Measurements from ENCODE around the gene FLRT1.
"Not testable (repeated sequence)": the region's sequence is repeated elsewhere in the genome, so short reads cannot be mapped to it uniquely, and the experiment has no call there.

The FLRT1 gene

DNA sequence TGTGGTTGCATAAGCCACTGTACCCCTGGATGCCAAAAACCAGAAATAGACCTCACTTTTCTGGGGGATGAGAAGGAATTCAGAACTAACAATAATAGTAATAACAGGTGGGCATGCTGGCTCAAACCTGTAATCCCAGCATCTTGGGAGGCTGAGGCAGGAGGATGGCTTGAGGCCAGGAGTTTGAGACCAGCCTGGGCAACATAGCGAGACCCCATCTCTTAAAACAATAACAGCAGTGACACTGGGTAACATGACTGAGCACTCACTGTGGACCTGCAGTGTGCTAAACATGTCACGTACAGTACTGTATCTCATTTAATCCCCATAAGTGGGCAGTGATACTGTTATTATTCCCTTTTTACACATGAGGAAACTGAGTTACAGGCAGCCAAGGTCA, 10.0 kb downstream of the FLRT1 start:
- no peak for DNase-seq (ENCODE audit: low read depth in 3 of 3)

DNA sequence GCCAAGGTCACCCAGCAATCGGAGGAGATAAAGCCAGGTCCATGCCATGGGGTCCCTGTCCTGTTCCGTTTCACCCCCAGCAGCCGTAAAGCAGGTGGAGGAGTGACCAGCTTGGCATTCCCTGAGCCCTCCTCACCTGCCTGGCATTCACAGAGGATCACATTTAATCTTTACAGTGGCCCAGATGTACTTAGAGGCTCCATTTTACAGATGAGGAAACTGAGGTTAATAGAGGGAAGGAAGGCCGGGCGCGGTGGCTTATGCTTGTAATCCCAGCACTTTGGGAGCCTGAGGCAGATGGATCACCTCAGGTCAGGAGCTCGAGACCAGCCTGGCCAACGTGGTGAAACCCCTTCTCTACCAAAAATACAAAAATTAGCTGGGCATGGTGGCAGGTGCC, 11.6 kb downstream of the FLRT1 start:
- not testable (repeated sequence) for DNase-seq (ENCODE audit: low read depth in 3 of 3)

DNA sequence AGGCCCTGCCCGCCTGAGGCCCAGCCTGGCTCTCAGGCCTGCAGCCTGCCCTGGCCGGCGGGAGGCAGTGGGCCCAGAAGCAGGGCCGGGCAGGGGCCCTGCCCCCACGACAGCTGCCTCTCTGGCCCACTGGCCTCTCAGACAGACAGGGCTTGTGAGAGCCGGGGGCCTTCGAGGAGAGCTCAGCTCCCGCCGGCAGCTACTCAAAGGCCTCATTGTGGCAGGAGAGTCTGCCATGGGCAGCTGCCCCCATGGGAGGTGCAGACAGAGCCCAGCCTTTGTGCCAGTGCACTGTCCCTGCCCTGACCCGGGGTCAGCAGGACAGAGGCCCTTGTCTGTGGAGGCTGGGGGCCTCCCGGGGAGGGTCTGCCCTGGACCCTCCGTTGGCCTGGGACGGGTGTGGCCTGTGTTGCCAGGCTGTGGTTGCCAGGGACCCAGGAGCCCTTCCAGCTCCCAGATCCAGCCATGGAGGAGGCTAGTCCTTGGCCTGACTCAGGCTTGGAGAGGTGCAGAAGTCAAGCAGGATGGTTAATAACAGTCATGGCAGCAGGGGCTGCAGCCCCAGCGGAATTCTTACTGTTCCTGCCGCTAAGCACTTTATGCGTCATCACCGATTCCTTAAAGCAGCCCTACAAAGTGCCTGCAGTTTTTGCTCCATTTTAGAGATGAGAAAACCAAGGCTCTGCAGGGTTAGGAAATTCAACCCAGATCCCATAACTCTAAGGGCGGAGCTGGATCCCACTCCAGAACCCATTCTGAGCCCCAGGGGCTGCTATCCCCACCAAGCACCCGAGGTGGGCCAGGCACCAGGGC, 12.5 kb downstream of the FLRT1 start:
- DNase-seq (ENCODE audit: low read depth in 3 of 3): no peak

DNA sequence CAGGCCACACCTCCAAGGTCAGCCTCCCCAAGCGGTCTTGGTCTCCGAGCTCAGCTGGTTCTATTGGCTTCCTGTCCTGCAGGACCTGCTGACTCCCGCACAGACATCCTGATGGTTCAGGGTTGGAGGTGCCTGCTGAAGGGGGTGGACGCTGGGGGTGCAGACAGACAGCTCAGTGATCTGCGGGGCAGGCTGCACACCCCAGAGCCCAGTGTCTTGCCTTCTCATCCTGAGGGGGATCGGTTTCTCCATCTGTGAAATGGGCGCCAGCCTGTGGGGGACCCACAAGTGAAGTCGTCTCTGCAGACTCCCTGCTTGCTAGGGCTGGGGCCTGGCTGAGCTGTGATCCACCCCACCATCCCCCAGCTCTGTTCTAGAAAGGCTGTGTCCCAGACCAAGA, 13.8 kb downstream of the FLRT1 start:
- DNase-seq (ENCODE audit: low read depth in 3 of 3): no peak

DNA sequence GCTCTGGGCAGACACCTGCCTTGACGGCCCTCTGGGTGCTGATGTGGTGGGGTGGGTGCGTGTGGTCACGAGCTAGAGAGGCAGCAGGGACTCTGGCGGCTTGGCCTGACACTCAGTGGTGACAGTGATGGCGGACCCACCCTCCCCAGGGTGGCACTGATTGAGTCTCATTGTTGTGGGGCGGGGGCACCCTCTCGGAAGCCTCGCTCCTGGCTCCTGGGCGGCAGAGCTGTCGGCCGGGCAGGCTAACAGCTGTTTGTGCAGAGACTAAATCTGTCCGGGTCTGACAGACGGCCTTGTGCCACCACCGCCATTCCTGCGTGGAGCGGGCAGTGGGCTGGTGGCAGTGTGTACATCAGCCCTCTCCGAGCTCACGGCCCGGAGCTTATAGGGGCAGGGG, 15.6 kb downstream of the FLRT1 start:
- DNase-seq (ENCODE audit: low read depth in 3 of 3): no peak

DNA sequence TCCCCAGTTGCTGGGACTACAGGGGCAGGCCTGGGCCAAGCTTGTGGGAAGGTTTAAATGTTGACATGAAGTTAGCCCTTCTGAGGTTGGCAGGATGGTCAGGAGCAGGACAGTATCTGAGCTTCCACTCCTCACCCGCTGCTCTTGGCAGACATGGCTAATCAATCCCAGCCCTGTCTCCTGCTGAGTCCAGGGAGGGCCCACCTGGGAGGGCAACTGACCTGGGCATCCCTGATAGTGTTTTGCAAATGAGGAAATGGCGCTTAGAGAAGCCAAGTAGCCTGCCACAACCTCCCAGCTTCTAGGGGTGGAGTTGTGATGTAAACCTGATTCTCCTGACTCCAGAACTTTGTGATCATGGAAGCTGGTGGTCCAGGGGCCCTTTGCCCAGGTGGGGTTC, 16.7 kb downstream of the FLRT1 start:
- no peak for DNase-seq (ENCODE audit: low read depth in 3 of 3)

DNA sequence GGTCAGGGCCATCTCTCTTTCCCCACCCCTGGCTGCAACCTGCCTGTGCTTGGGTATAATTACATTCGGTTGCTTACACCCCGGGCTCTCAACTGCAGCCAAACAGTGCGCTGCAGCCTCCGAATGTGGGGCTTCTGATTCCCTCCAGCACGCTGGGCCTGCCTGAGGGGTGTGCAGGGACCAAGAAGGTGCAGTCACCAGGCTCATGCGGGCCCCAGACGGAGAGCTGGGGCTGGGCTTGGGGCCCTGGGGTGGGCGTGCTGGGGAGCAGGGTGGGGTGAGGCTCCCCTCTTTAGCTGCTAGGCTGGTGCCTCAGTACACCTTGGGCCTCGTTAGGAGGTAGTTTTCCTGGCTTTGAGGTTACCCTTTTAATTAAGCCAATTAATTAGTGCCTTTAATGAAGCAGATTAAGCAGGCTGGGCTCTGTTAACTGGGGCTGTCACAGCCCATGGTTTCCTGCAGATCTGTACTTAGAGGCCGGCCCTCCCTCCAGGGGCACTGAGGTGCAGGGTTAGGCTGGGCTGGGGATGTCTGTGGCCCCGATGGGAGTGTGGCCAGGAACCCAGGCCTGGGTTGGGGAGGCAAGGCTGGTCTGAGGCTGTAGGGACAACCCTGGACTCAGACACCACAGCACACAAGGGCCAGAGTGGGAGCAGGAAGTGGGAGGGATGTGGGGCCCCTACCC, 17.3 kb downstream of the FLRT1 start:
- DNase-seq (ENCODE audit: low read depth in 3 of 3): no peak

DNA sequence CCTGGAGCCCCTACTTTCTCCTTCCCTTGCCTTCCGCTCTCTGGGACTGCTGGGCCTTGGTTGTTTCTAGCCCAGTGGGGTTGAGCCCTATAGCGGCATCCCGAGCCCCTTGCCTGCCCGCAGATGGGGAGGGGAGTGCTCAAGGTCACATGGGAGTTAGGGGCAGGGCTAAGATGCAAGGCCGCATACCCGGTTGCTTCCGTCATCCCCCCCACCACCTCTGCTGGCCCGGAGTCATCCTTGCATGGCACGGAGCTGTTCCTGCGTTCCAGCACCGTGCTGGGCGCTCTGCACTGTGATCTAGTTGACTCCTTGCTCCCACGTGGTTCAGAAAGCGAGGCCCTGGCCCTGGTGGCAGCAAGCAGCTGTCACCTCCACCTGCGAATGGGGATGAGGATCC, 18.0 kb downstream of the FLRT1 start:
- DNase-seq (ENCODE audit: low read depth in 3 of 3): no peak

DNA sequence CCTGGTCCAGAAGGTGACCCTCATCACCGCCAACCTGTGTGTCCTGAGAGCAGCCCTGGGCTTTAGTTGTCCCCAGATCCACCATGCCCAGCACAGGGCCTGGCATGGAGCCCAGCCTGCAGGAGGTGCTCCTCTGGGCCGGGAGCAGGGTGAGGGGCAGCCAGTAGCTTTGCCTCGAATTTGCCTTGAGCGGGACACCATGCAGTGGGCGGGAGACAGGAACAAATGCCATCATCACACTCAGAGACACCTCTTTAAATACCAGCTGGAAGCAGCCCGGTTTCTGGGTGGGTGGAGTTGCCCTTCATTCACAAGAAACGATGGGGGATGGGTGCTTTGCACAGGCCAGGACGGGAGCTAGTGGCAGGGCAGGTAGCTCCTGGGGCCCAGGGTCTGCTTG, 19.3 kb downstream of the FLRT1 start:
- DNase-seq (ENCODE audit: low read depth in 3 of 3): no peak

DNA sequence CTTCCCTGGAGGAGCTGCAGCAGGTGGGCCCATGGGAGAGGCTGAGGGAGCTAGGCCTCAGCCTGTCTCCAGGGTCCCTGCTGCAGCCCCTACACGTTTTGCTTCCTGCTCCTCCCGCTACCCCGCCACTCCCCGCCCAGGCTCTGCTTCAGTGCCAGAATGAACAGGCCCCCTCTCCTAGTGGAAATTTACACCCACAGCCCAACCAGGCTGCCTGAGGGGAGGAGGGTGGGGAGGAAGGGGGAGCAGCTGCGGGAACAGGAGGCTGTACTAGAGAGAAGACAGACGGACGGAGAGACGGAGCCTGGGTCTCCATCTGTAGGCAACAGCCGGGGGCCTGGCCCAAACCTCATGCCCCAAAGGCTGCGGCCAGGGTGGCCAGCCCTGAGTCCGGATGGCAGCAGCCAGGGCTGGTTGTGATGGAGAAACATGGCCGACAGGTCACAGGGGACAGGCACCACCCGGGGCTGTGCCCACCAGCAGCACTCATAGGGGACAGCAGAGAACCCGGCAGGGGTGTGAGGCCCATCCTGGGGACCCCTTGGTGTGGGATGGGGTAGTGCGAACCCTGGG, 20.6 kb downstream of the FLRT1 start:
- DNase-seq (ENCODE audit: low read depth in 3 of 3): no peak

DNA sequence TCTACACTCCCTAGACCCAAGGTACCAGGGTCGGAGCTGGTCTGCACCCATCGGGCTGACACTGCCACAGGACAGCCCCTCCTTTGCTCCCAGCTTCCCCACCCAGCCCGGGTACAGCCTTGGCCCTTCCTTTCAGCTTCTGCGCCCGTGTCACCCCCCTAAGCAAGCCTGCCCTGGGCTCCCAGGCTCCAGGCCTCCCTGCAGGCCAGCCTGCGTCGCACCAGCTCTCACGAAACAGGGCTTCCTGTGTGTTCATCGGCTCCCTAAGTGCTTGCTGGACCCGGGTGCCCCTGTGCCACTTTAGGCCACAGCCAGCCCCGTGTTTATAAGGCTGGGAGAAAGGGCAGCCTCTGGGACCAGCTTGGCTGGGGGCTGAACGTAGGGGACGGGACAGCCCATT, 21.1 kb downstream of the FLRT1 start:
- DNase-seq (ENCODE audit: low read depth in 3 of 3): no peak

DNA sequence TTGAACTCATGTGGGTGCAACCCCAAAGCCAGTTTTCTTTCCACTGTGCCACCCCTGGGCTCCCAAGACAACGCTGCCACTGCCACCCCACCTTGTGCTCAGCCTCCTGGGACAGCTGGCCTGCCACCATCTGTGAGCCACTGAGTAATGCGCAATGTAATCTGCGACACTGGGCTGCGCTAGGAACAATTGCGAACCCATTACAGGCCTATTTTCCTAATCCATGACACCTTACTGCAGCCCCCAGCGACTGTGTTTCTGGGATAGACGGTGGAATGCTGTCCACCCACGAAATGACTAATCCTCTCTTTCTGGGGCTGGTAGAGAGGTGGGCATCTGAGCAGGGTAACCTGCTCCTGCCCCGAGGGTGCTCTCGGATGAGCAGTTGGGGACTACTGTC, 22.2 kb downstream of the FLRT1 start:
- DNase-seq (ENCODE audit: low read depth in 3 of 3): no peak

DNA sequence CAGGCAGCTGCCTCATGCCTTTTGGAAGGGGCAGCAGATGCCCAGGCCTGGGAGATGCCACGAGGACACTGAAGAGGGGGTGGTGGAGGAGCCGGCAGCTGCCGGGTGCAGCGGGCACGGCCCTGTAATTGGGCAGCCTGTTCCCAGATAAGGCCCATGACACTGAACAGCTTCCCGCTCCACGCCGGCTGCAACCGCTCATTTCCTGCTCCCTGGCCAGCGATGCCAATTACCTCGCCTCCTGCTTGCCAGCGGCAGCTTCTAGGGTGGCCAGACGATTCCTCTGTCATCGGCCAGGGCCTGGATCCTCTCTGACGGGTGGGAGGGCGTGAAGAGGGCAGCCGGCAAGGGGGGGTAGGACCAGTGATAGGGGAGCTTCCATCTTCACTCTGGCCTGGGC, 22.8 kb downstream of the FLRT1 start:
- no peak for DNase-seq (ENCODE audit: low read depth in 3 of 3)

DNA sequence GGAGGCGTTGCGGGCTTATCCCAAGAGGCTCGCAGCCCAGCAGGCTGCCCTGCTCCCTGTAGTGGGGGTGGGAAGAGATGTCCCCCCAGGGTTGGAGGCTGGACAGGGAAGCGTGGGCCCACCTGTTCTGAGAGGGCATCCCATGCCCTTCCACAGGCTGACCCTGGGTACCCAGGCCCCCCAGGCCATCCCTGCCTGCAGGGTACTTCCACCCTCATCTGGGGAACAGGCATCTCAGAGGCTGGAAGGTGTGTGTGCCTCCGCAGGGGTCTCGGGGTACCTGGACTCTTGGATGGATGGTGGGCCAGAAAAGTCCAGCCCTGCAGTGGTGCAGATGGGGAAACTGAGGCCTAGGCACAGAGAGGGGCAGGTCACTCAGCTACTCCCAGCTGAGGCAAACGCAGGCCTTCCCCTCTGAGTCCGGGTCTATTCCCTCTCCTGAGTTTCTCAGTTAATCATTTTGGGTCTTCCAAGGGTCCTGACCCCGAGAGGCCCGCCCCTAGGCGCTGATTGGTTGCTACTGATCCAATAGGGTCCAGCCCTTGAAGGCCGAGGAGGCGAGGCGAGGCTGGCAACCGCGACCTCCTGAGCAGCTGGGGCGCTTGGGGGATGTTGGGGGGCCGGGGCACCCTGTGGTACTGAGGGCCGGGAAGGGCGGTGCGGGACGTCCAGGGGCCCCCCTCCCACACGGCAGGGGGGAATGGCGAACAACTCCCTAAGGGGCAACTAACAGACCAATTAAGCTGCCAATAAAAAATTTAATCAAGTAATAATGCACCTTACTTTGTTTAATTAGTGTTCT, 23.8 kb downstream of the FLRT1 start:
- no peak for DNase-seq (ENCODE audit: low read depth in 3 of 3)

DNA sequence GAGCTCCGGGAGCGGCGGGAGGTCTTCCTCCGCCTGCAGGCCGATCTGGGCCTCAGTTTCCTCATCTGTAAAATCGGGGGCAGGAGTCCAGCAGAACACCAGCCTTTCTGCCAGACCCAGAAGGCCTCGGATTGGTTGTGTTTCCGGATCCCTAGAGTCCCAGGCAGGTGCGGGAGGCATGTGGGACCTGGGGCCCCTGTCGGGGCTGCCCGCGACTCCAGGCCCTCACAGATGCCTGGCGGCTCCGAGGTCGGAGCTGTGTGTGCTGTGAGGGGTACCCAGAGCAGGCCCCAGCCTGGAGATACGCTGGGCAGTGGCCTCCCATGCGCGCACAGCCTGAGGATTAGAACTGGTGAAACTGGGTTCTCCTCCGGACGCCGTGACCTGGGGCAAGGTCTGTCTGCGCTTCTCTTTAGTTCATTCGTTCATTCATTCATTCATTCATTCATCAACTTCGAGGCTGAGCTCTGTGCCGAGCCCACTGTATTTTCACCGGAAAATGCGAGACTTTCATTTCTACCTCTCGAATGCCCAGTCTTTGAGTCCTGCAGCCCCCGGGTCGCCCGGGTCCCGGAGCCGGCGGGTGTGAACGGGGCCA, 24.6 kb downstream of the FLRT1 start:
- no peak for DNase-seq (ENCODE audit: low read depth in 3 of 3)

DNA sequence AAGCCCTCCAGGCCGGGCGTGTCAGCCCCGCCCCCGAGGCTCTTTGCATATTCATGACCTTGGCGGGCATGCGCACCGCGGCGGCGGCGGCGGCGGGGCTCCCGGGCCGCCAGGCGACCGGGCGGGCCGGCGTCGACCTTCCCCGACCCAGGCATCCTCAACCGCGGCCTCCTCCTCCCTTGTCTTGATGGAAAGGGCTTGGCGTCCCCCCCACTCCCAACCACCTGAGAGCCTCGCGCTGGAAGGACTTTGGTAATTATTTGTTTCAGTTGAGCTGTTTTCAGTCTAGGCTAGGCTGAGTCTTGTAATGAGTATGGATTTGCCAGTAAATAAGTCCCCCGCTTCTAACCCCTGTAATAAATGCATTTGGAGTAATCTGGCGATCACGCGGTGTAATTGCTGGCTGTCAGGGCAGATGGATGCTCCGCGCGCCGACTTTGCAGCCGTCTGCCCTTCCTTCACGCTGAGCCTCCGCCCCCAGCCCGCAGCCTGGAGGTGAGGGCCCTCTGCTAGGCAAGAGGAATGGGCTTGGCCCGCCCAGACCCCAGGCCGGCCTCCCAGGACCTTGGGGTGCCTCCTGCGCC, 25.2 kb downstream of the FLRT1 start:
- peak; percentile 21 to 58 (median 25) for DNase-seq (ENCODE audit: low read depth in 3 of 3)

DNA sequence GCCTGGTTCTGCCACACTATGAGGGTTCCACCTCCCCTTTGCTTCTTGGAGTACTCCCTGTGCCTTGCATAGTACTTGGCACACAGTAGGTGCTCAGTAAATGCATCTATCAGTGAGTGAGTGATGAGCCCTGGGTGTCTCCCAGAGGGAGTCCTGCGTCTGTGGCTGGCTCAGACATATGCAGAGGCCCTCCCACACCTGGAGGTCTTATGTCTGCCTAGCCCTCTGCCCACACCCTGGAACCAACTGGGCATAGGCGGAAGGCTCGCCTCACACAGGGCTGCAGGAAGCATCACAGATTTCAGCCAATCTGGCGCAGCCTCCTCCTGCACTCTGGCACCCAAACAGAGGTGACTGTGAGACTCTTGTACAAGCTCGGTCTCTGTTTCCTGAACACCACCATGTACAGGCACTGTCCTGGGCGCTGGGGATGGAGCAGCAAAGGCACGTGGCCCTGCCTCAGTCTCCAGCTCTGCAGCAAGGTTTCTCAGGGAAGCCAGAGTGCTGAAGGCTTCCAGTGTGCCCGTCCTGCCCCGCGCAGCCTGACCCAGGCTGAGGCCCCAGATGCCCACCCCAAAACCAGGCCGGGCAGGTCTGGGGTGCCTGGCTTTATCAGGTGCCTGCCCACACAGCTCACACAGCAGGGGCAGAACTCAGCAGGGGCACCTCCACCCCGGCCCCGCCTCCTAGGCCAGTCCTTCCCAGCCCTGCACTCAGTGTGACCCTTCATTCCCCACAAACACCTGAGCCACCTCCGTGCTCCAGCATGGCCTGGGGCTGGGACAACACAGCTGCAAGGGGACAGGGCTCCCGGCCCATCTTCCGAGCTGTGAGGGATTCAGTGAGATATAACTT, 26.7 kb downstream of the FLRT1 start:
- no peak for DNase-seq (ENCODE audit: low read depth in 3 of 3)

DNA sequence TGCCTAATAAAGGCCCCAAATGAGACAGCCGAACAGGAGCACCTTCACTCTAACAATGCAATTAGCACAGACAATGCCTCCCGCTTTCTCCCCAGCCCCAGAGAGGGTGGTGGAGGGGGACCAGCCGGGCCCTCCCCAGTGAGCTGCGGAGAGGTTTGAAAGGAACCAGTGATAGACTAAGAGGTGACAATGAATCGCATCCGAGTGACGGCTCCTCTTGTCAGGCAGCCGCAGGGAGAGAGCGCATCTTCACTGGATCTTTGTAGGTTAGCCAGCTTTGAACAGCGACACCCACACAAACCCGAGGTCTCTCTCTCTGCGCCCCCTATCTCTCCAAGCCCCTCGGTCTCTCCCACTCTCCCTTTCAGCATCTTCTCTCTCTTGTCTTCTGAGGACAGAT, 28.0 kb downstream of the FLRT1 start:
- DNase-seq (ENCODE audit: low read depth in 3 of 3): no peak

DNA sequence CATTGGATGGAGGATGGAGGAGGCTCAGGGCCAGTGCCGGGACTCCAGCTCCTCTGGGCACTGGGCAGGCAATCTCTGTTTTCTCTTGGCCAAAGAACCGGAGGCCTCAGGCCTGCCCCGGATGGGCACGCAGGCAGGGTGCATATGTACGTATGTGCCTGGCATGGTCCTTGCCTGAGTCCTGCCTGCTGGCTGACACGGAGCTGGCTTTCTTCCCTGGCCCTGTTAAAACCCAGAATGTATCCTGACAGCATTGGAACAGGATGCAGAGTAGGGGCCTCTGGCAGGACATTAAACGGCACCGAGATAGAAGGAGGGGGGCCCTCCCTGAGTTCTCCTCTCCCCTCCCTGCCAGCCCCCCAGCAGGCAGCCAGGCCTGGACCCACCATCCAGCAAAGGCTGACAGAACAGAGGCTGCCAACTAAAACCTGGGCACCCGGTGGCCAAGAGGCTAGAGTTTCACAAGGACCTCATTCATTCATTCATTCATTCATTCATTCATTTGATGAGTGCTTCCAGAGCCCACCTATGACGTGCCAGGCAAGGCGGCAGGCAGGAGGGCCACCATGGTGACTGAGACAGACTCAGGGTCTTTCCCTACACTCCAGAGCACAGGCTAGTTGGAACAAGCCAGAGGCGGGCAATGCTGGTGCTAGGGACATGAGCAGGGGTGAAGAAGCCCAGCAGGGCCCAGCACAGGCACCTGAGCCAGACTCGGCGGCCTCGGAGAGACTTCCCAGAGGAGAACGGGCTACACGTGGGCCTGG, 28.8 kb downstream of the FLRT1 start:
- DNase-seq (ENCODE audit: low read depth in 3 of 3): no peak

DNA sequence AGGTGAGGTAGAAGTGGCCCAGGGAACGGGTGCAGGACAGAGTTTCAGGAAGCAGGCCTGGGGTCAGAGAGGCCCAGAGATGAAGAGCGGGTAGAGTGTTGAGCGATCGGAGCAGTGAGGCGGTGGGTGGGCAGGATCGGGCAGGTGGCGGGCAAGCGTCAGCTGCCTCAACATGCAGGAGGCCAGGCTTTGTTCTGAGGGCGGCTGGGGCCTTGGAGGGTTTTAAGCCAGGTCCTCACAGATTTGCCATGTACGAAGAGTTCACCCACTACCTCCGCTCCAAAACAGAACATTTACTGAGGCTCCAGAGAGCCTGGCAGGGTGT, 29.4 kb downstream of the FLRT1 start:
- no peak for DNase-seq (ENCODE audit: low read depth in 3 of 3)

Data from stimulated activated CD4-positive, alpha-beta T cell treated with anti-CD3 and anti-CD28 coated beads, TNF-alpha, amount 100 ng/mL, for 24 hours (primary cell).